GM18508 (cell line): ENCODE data around the gene HPSE2.

Source experiments
- ATAC-seq: cut with Tn5 transposase; IDR thresholded peaks from one replicate; pipeline ENCODE4 v1.9.1; 2021; ENCODE audit warnings: moderate number of reproducible peaks; ENCODE audit not compliant: insufficient read depth, unreplicated experiment

Gene HPSE2

GRCh38 chr10:98424295-98425254 lies 811.1 kb downstream of the HPSE2 start:
- ATAC-seq, result no peak

GRCh38 chr10:98423691-98424120 lies 811.9 kb downstream of the HPSE2 start:
- no peak for ATAC-seq

DNA sequence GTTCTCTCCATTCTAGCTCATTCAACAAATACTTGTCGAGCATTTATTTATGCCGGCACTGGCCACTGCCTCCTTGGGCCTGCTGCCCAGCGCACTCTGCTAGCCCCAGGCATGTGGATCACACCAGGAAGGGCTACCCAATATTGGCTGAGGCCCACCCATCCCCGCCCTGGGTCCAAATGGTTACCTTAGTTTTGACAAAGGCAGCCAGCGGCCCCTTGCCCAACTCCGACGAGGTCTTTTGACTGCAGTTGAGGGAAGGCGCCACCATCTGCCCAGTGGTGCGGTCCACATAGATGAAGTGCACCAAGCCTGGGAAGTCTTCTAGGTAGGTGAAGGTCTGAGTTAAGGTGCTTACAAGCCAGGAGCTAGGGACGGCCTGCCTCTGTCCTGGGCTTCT lies 813.5 kb downstream of the HPSE2 start:
- no peak for ATAC-seq

DNA sequence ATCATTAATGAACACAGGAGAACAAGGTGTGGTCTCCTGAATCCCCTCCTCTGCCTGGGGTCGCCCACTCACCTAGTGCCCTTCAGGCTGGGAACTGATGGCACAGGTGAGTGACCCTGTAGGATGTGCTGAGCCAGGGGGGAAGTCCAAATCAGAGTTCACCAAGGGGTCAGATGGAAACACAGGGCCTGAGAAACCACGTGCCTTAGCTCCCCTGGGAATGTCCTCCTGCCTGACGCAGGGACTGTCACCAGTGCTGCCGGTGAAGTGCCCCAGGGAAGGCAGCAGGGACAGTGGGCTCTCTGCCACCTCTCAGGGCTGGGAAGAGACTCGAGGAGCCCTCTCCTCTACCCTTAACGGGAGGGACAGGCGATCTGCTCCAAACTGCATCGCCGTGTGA lies 814.9 kb downstream of the HPSE2 start:
- ATAC-seq, result no peak

DNA sequence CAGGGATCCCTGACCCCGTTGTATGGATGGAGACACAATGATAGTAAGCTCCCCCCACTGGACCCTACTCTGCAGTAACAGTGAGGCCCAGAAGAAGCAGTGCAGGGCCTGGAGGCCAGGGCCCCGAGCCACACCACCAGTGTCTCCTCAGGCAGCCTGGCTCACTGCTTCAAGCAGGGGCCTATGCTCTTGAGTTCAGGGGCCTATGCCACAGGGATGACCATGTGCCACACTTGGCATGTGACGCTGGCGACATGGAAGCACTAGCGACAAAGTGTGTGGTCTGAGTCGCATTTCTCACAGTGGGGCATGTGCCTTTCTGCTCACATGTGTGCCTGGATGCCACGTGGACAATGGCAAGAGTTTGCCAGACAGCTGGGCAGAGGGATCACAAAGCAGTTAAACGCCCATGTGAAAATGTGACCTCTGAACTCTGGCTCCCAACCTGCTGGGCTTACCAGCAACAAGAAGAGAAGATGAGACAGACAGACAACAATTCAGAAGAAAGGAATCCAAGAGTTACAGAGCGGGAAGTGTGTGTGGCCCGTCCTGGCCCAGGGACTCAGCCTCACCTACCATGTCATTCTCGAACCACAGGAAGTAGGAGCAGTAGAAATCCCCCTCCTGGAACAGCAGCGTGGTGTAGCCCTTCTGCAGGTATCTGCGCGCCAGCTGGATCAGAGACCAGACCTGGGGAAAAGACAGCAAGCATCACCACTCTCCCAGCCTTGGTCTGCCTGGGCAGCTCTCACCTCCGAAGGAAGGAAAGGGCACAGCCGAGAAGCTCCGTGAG lies 816.0 kb downstream of the HPSE2 start:
- no peak for ATAC-seq

DNA sequence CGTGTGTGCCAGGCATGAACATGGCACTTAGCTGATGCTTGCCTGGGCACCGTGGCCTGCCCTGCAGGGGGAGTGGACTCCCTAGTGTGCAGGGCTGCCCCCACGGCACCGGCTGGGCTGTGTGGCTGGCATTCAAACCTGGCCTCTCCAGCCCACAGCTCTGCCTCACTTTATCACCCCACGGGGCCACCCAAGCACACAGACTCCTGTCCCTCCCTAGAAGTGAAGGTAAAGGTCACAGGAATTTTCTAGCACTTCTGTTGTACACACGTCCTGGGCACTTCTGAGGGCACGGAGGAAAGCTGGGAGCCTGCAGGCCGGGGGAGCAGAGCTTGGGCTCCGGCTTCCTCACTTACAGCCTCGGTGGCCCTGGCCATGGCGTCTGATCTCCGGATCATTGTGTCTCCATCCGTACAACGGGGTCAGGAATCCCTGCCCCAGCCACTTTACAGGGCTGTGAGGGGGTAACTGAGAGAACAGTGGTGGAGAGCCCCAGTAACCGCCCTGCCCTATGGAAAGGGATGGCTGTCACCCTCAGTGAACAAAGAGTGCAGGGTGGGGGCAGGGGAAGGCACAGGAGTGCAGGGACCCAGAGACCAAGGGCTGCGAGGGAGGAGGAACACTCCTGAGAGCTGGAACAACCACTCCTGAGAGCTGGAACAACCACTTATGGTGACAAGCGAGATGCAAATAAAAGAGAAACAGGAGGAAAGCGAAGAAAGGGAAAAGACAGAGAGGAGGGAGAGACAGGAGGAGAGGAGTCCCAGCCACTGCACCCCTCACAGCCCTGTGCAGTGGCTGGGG lies 816.8 kb downstream of the HPSE2 start:
- ATAC-seq, result no peak

DNA sequence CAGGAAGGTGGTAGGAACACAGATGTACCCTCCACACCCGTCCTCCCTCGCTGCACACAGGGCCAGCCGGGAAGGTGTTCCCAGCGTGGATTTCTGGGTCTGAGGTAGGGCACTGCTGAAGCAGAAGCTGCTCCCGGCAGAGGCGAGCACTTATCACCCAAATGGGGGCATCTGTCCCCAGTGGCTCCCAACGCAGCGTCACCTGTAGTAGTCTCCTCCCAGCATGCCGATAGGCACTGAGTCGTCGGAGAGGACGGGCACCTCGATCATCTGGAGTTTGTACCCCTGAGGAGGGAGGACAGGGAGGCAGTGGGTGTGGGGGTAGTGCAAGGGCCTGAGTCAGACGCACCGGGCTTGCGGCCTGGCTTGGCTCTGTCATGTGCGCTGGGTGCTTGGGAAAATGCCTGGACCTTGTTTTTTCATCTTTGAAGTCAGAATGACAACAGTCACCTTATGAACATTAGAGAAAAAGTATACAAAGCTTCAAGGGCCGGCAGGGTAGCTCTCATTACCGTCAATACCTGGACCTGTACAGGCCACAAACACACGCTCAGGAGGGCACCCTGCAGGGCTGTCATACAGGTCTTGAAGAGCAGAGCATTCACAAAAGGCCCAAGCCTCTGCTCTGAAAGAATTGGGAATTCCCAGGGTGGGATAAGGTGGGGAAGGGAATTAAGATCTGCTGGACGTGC lies 817.5 kb downstream of the HPSE2 start:
- ATAC-seq, result no peak

GRCh38 chr10:98417481-98417959 lies 818.1 kb downstream of the HPSE2 start:
- ATAC-seq, result no peak

- no peak for ATAC-seq
Observed at GRCh38 chr10:98416606-98417388, 818.9 kb downstream of the HPSE2 start.

- no peak for ATAC-seq
Observed at GRCh38 chr10:98415731-98416119, 819.9 kb downstream of the HPSE2 start.

DNA sequence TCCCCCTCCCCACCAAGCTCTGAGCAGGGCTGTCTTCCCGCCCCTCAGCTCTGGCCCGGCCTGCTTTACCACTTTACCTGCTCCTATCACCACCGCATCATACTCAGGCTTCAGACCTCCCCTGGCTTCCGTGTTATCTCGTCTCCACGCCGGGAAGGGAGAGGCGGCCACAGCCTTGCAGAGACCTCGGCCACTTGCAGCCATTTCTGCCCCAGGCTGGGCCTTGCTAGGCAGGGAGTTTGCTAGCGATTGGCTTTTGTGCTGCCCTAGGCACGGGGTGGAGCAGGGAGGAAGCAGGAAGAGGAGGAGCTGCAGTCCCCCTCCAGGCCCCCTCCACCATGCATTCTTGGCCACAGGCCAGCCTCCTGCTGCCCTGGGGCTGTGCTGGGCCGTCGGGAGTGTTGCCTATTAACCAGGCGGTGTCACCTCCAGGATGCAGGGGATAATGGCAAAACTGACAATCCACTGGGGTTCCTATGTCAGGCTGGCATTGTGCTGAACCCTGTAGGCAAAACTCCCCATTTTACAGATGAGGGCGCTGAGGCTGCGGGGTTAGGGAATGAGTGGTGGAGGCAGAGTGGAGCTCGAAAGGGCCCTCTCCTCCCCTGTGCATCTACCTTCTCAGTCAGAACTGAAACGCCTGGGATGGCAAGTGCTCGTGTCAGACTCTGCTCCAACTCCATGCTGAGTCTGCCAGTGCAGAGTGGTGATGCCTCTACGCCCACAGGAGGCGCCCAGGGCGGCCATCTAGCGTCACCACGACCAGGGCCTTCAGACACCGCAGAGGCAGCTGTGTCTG lies 820.5 kb downstream of the HPSE2 start, which contains the start of gene PYROXD2:
Gene PYROXD2 (minus strand): TSS at position 251 of the 799 bp plus-strand sequence. CDS start 47 bp downstream, at position 204.
- peak; percentile 59 for ATAC-seq

DNA sequence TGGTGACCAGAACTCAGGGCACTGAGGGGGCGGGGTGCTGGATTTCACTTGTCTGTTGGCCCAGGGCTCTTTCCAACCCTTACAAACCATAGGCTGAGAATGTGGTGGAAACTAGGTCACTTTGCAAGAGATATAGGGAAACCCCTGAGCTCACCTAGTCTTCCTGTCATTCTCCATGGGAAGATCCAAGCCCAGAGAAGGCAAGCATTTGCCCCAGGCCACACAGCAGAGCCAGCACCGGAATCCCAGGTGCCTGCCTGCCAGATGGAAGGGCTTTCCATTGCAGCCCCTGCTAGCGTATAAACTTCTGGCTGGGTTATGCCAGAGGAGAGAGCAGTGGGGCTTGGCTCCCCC lies 821.1 kb downstream of the HPSE2 start:
- ATAC-seq, result no peak

DNA sequence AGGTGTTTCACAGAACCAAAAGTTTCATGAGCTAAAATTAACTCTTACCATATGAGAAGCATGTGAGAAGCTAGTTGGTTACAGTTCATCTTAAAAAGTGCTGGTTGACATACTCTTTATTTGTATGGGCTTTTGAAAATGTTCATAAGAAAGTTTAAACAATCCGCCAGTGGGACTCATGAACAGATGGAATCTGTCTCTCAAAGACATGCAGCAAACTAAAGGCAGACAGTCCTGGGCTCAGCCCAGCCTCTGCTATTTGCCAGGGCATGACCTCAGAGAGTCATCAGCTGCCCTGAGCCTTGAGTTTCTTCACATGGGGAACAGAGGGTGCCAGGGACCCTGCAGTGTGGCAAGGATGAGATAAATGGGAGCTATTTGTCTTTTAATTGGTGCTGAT lies 823.9 kb downstream of the HPSE2 start:
- ATAC-seq, result no peak

- ATAC-seq, result no peak
Observed at GRCh38 chr10:98411166-98411565, 824.5 kb downstream of the HPSE2 start.

- ATAC-seq, result no peak
Observed at GRCh38 chr10:98410759-98411158, 824.9 kb downstream of the HPSE2 start.

DNA sequence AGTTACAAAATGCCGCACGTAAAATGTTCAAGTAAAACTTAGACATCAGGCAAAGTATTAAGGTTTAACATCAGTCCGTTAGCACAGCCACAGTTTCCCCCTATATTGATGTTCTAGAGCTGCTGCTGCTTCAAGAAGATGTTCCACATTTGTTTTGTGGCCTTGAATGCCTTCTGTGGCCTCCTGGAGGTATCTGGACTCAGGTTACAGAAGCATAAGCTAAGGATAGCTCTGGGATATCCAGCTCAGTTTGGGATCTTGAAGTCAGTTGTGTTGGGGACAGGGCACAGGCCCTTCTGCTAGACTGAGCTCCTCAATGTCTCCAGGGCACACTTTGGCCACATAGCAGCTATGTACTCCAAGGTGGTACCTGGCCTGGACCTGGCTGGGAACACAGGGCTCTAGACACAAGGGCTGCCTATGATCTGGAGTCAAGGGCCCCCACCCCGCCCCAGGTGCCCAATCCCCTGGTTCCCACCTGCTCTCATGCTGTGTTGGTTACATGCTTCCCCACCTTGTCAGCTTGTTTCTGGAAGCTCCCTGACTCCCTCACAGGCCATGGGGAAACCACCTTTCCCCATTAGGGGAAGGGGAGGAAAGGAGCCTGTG lies 825.4 kb downstream of the HPSE2 start:
- no peak for ATAC-seq

GRCh38 chr10:98408799-98409198 lies 826.9 kb downstream of the HPSE2 start:
- ATAC-seq, result no peak

DNA sequence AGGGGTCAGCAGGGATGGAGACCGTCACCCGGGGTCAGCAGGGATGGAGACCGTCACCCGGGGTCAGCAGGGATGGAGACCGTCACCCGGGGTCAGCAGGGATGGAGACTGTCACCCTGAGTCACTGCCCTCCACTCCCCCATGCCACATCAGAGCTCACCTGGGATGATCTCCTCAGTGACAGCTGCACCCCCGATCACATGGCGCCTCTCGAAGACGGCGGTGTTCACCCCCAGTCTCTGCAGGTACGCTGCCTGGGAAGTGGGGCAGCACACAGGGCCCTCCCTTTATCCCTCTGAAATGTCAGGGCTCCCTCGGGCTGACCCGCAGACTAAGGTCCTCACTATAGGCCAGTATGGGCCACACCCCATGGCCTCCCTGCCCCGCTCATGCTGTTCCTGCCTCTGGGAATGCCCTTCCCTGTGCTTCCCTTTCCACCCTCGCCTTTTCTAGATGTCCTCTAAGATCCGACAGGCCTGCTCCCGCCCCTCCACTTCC lies 827.9 kb downstream of the HPSE2 start:
- ATAC-seq, result no peak
